HEK293T (cell line): ENCODE results near the gene GHR.

Source experiments
- CTCF ChIA-PET: fragments of 350-600 bp; formaldehyde crosslinking; extraction: SDS; loops from one replicate; lab custom pipeline; 2021; ENCODE audit warnings: antibody characterized with exemption, inconsistent platforms; lab: Yijun Ruan, JAX
- POLR2A ChIA-PET: fragments of 350-600 bp; formaldehyde crosslinking; extraction: SDS; loops from one replicate; lab custom pipeline; 2020; ENCODE audit warnings: antibody characterized with exemption, inconsistent platforms; lab: Yijun Ruan, JAX
- DNase-seq: peaks from one replicate; pipeline ENCODE4 v3.0.0; 2012; ENCODE audit warnings: mixed read lengths; ENCODE audit errors: extremely low spot score
- ARNT ChIP-seq: fragments of 450-650 bp; IDR thresholded peaks from 2 replicates; pipeline ENCODE4 v1.6.1; 2017; ENCODE audit warnings: mild to moderate bottlenecking
- BHLHE40 ChIP-seq: fragments of 450-650 bp; IDR thresholded peaks from 2 replicates; pipeline ENCODE4 v1.6.1; 2016; ENCODE audit warnings: mild to moderate bottlenecking, moderate library complexity, borderline replicate concordance
- CTBP1 ChIP-seq: fragments of 450-650 bp; IDR thresholded peaks from 2 replicates; pipeline ENCODE4 v1.6.1; 2016; ENCODE audit warnings: borderline replicate concordance
- ELF4 ChIP-seq: fragments of 450-650 bp; IDR thresholded peaks from 2 replicates; pipeline ENCODE4 v1.6.1; 2017; ENCODE audit warnings: antibody characterized with exemption
- FOXA1 ChIP-seq: fragments of 450-650 bp; IDR thresholded peaks from 2 replicates; pipeline ENCODE4 v1.6.1; 2016; ENCODE audit warnings: mild to moderate bottlenecking
- FOXK2 ChIP-seq: fragments of 450-650 bp; IDR thresholded peaks from 2 replicates; pipeline ENCODE4 v1.6.1; 2016; ENCODE audit warnings: mild to moderate bottlenecking
- FOXM1 ChIP-seq: fragments of 450-650 bp; IDR thresholded peaks from 2 replicates; pipeline ENCODE4 v1.6.1; 2017; ENCODE audit warnings: mild to moderate bottlenecking, borderline replicate concordance
- HDGF ChIP-seq: fragments of 450-650 bp; IDR thresholded peaks from 2 replicates; pipeline ENCODE4 v1.6.1; 2017; ENCODE audit warnings: antibody characterized with exemption, borderline replicate concordance
- L3MBTL2 ChIP-seq: fragments of 450-650 bp; conservative IDR thresholded peaks from 2 replicates; pipeline ENCODE4 v1.6.1; 2016; ENCODE audit warnings: mild to moderate bottlenecking
- LEF1 ChIP-seq: fragments of 450-650 bp; IDR thresholded peaks from 2 replicates; pipeline ENCODE4 v1.6.1; 2017; ENCODE audit warnings: mild to moderate bottlenecking, borderline replicate concordance
- NFRKB ChIP-seq: fragments of 450-650 bp; IDR thresholded peaks from 2 replicates; pipeline ENCODE4 v1.6.1; 2016; ENCODE audit warnings: mild to moderate bottlenecking, moderate library complexity
- PKNOX1 ChIP-seq: fragments of 450-650 bp; IDR thresholded peaks from 2 replicates; pipeline ENCODE4 v1.6.1; 2016
- SP1 ChIP-seq: fragments of 450-650 bp; IDR thresholded peaks from 2 replicates; pipeline ENCODE4 v1.6.1; 2017
- SUZ12 ChIP-seq: fragments of 450-650 bp; IDR thresholded peaks from 2 replicates; pipeline ENCODE4 v1.6.1; 2016; ENCODE audit warnings: mild to moderate bottlenecking
- TARDBP ChIP-seq: fragments of 450-650 bp; IDR thresholded peaks from 2 replicates; pipeline ENCODE4 v1.6.1; 2016
- ZNF384 ChIP-seq: fragments of 450-650 bp; IDR thresholded peaks from 2 replicates; pipeline ENCODE4 v1.6.1; 2016

Gene GHR

GRCh38 chr5:42638972-42639371 is 215.7 kb downstream of the GHR start:
- ChIA-PET POLR2A (no interaction called here), CTCF (no interaction called here)
- TF ChIP-seq ZNF384 (no peak), FOXK2 (no peak)
- DNase-seq = no peak

DNA sequence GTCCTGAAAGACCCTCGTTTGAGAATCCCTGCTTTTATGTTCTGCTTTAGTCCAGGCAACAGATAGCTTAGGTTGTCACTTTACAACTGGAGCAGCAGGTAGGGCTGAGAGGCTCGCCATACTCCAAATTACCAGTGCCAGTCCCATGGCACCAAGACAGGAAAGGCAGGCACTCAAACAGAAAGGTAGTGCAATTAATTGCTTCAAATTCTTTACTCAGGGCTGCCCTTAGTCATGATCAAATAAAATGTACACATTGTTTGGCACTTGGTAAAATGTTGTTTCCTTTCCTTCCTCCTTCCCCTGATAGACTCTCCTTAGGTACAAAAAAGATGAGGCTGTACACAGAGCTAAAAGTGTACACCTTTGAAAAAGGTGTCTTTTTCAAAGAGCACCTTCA is 217.6 kb downstream of the GHR start:
- TF ChIP-seq ELF4 (no peak), HDGF (no peak), FOXK2 (no peak), BHLHE40 (no peak), FOXM1 (no peak), LEF1 (no peak), NFRKB (no peak), ZNF384 (no peak), ARNT (no peak), PKNOX1 (no peak), SP1 (no peak), FOXA1 (no peak), L3MBTL2 (no peak), CTBP1 (no peak), SUZ12 (no peak), TARDBP (no peak)
- CTCF ChIA-PET = no interaction called here
- POLR2A ChIA-PET = no interaction called here
- DNase-seq = no peak

DNA sequence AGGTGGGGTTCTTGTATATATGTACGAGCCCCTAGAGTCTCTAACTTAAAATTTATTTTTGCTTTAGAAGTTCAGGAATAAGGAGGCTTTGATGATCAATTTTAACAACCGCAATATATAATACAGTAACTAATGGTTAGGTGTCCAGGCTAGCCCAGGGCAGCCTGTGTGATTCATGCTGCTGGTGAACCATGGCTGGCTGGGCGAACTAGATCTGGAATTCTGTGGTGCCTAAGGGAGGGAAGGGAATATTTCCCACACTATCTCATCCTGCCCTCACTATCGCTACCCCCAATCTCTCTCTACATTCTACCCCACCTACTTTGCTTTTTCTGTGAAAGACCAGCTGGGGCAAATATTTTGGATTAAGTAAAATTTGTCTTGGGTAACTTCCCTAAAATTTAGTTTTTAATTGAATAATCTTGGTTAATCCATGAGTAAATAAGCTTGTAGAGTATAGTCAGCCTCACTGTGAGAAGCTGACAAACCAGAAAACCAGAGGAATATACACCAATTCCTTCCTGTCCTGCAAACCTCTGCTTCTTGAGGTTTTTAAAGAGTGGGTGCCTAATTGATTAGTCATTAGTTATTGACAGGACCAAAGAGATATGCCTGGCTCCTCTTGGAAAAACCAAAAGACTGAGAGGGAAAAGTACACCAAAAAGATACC is 218.2 kb downstream of the GHR start:
- DNase-seq = no peak

DNA sequence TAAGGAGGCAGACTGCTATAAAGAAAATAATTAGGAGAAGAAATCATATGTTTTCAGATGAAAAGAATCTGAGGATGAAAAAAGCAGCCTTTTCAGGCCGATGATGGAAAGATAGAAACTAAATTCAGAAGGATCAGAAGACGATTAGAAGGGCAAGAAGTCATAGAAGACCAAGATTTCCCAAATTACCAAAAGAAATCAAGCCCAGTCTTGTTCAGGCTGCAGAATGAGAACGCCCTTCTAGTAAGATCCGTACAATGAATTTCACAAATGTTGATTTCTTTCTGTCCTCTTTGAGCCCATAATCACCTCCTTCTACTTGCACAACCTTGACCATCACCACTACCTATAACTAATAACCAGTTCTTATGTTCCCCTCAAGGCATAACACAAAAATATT is 218.8 kb downstream of the GHR start:
- ChIA-PET CTCF (no interaction called here), POLR2A (no interaction called here)
- TF ChIP-seq NFRKB (no peak), ZNF384 (no peak), SUZ12 (no peak), FOXK2 (no peak)
- no peak for DNase-seq

More for the DNA sequence above, 218.2 kb downstream of the GHR start:
- CTCF ChIA-PET = no interaction called here
- TF ChIP-seq SP1 (no peak), L3MBTL2 (no peak), FOXM1 (no peak), BHLHE40 (no peak), CTBP1 (no peak), TARDBP (no peak), LEF1 (no peak), ARNT (no peak), FOXA1 (no peak), SUZ12 (no peak), PKNOX1 (no peak)
- POLR2A ChIA-PET = no interaction called here

DNA sequence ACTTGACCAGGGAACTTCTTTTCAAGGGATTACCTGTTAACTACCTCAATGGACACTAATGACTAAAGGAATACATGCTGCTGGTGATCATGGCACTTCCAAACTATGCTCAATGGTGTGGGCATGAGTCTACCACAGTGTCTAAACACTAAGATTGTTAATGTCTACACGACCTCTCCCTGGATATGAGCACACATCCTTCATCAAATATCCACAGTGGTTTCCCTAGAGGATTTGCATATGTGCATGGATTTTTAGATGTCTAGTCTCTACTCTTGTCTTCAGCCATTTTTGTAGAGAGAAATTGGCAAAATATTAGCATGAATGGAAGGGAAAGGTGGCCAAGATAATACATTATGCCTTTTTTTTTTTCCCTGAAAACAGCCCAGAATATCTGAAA is 220.1 kb downstream of the GHR start:
- POLR2A ChIA-PET = no interaction called here
- TF ChIP-seq SUZ12 (no peak), FOXK2 (no peak), L3MBTL2 (no peak), SP1 (no peak), LEF1 (no peak), CTBP1 (no peak), HDGF (no peak), ZNF384 (no peak), BHLHE40 (no peak), FOXA1 (no peak), FOXM1 (no peak), ELF4 (no peak), NFRKB (no peak), ARNT (no peak), PKNOX1 (no peak), TARDBP (no peak)
- no peak for DNase-seq
- CTCF ChIA-PET = no interaction called here

GRCh38 chr5:42645138-42645537 is 221.9 kb downstream of the GHR start:
- ChIA-PET CTCF (no interaction called here), POLR2A (no interaction called here)
- no peak for TF ChIP-seq CTBP1
- TF ChIP-seq ELF4 = no peak
- TF ChIP-seq FOXA1 = no peak
- no peak for TF ChIP-seq BHLHE40
- no peak for TF ChIP-seq ZNF384
- no peak for TF ChIP-seq TARDBP
- no peak for TF ChIP-seq LEF1
- TF ChIP-seq L3MBTL2 = no peak
- no peak for TF ChIP-seq PKNOX1
- TF ChIP-seq NFRKB = no peak
- no peak for TF ChIP-seq SP1
- TF ChIP-seq FOXM1 = no peak
- no peak for TF ChIP-seq SUZ12
- no peak for TF ChIP-seq HDGF
- no peak for TF ChIP-seq ARNT
- TF ChIP-seq FOXK2 = no peak
- DNase-seq = no peak
